ENCODE measurements around the gene PGLYRP2.

PGLYRP2 gene

DNA sequence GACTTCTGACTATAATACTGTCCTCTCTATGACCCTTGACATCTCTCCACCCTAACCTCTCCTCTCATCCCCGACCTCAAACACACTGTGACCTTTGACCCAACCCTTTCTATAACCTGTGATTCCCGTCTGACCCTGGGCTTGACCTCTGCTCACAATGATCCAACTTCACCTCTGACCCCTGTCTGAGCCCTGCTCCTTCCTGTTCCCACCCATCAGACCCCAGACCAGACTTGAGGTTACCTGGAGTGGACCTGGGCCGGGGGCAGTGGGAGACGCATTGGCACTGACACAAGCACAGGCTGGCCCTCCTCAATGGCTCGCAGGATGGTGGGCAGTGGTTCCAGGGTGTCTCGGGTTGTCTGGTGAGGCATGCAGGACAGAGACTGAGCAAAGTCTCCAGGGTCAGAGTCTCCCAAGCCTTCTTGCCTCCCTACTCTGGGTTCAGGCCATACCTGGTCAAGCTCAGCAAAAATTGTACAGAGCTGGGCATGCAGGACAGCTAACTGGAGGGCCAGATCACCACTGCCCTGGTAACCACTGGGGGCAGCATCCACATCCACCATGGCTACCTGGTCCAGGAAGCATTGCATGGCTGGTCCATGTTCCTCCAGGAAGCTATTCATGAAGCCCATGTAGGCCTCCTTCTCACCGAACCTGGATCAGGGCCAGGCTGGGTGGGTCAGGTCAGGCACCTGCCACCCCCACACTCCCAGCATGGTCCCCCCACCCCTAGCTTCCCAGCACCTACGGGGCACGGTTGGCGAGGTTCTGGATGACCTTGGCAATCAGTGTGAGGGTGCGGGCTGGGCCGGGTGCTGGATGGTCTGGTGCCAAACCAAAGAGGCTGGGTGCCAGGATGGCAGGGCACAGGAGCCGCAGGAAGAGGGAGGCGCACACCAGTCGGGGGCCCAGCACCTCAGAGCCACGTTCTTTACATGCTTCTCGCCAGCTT, 25.1 kb downstream of the PGLYRP2 start:
- no peak for DNase-seq

- DNase-seq = no peak
These were observed 26.2 kb downstream of the PGLYRP2 start for GRCh38 chr19:15453091-15453578.

DNA sequence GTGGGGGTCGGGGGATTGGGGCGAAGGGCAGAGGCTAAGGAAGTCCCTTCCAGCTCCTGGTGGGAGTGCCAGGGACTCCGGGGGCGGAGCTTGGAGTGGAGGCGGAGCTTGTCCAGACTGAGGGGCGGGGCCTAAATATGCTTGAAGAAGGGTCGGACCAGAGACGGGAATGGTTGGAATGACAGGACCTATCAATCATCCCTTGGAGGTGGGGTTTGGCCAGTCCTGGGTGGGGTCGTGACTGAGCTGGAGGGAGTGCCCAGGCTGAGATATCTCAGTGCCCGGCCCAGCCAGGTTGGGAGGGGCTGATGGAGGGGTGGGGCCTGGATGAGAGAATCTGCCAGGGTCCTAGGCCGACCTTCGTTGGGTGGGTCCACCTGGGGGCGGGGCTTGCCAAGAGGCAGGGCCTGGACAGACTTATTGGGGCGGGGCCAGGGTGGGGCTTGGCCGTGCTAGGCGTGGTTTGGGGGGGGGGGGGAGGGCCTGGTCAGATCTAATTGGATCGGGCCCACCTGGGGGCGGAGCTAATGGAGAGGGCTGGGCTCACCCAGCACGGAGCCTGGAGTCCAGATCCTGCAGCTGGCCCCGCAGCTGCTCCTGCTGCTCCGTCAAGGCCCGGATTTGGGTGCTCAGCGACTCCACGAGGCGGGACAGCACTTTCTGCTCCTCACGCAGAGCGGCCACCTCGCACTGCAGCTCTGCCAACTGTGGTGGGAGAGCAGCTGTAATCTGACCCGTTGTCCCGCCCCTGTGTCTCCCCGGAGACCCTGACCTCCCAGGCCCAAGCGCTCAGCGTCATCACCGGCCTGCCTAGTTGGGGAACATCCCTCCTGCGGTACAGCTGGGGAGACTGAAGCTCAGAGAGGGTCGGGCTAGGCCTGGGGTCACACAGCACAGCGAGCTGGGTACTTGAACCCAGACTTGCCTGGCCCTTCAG, 26.9 kb downstream of the PGLYRP2 start:
- no peak for DNase-seq

GRCh38 chr19:15450528-15450890, 28.8 kb downstream of the PGLYRP2 start:
- DNase-seq = no peak

GRCh38 chr19:15449620-15450527, 29.4 kb downstream of the PGLYRP2 start, which contains the start of gene WIZ:
WIZ (minus strand) TSS chr19:15449956; CDS start chr19:15448307, 1,649 bp downstream.
- peak; percentile 72 to 89 (median 78) for DNase-seq

DNA sequence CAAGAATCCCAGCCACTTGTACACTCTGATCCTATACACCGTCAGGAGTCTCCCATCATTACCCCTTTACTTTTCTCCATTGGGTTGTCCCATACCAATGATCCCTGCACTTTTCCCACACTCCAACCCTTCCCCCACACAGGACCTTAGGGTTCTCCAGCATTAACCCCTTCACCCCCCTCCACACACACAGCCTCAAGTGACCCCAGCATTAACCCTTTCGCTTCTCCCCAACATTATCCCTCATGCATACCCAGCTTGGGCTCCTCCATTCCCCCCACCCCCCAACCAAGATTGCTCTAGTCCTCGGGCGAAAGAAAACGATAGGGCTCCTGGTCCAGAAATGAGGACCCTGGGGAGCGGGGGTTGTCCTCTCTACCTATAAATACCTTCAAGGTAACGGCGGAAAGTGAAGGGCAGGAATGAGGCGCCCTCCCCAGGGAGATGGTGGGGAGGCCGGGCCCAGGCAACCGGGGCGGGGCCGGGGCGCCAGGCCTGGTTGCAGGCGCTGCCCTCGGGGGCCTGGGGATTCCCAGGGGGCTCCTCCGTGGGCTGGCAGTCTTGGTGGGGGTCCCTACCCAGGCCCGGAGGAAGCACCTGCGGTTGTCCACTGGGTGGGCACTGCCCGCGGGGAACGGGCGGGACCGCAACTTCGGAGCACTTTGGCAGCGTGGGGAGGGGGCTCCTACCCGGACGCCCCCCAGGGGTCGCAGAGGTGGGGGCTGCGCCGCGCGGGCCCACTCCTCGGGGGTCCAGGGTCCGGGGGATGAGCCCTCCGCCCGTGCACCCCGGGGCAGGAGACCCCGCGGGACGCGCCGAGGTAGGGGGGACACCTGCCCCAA, 30.3 kb downstream of the PGLYRP2 start:
- no peak for DNase-seq

- DNase-seq = no peak
These were observed 31.1 kb downstream of the PGLYRP2 start for GRCh38 chr19:15448044-15448777.

GRCh38 chr19:15447057-15447456, 32.2 kb downstream of the PGLYRP2 start:
- DNase-seq = no peak

DNA sequence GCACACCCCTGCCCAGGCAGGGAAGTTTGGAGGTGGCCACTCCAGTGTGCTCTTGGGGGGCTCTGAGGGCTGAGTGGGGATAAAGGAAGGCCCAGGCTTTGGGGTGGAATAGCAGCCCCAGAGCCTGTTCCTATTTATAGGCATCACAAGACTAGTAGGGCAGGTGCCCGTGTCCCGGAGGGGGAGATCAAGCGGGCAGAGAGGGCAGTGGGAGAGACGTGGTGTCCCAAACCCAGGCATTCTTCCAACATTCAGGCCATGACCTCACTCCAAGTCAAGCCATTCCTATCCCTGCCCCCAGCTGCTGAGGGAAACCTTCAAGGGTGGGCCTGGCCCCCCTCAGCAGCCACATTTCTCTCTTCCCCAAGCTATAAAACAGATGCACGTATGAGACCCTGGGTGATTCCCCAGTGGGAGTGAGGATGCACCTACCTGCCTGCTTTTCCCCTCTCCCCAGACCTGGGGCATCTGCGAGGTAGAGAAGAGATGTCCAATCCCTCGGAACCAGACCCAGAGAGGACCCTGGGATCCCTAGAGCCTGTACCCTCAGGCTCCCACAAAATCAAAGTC, 33.4 kb downstream of the PGLYRP2 start:
- DNase-seq = no peak

DNA sequence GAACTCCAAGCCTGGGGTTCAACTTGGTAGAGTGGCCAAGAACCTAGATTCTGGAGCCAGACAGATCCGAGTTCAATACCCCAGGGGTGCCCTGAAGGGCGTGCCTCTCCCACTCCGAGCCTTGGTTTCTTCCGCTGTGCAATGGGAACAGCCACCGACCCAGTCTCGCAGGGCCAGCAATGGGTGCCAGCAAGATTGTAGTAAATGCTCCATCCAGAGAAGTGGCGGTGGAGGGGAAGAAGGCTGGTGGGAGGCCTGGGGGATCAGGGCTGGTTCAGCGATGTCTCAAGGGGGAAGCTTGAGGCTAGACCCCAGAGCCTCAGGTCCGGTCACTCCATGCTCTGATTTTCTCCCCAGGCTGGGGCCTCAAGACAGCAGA, 34.1 kb downstream of the PGLYRP2 start:
- no peak for DNase-seq

DNA sequence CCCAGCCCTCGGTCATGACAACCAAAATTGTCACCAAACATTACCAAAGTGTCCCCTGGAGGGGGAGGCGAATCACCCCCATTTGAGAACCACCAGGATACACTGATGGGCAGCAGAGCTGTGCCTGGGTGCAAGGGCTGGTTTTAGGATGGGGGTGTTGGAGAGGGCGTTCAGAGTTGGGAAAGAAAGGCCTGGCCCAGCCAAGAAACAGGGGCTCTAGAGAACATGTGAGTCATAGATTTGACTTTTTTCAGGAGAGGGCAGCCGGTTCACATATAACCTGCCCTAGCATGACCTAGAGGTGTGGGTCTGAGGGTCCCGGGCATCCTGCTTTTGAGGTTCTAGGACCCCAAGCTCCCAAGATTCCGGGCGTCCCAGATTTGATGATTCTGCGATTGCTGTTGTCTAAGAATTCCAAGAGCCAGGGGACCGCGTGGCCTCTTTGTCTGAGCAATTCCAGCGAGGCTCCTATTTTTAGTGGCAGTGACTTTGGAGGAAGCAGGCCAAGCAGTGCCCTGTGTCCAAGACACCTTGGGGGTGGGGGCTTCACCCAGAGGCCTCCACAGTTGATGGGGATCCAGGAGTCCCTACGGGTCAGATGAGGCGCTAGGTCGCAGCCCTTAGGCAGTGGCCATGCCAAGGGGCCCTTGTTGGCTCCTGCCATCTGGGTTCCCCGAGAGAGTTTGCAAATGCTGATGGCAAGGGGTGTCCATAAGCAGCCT, 34.6 kb downstream of the PGLYRP2 start:
- no peak for DNase-seq

DNA sequence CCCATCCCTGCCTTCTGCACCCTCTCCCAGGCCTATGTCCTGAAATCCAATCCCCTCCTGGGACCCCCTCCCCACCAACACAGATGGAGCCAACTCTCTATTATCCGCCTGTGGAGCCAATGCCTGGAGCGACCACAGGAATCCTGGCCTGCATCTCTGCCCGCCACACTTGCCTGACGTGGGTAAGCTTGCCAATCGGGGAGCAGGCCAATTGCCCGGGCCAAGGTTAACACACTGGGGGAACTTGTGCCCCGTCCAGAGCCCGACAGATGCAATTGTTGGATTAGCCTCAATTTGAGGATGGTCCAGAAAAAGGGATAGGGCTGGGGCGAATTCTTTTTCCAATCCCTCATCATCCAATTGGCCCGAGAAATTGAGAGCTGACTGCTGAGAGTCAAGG, 35.5 kb downstream of the PGLYRP2 start:
- no peak for DNase-seq

- DNase-seq = no peak
These were observed 36.0 kb downstream of the PGLYRP2 start for GRCh38 chr19:15443325-15443724.

GRCh38 chr19:15442142-15442920, 37.0 kb downstream of the PGLYRP2 start:
- DNase-seq = no peak

- no peak for DNase-seq
These were observed 38.0 kb downstream of the PGLYRP2 start for GRCh38 chr19:15441317-15441716.

- DNase-seq = no peak
These were observed 39.3 kb downstream of the PGLYRP2 start for GRCh38 chr19:15439821-15440641.

DNA sequence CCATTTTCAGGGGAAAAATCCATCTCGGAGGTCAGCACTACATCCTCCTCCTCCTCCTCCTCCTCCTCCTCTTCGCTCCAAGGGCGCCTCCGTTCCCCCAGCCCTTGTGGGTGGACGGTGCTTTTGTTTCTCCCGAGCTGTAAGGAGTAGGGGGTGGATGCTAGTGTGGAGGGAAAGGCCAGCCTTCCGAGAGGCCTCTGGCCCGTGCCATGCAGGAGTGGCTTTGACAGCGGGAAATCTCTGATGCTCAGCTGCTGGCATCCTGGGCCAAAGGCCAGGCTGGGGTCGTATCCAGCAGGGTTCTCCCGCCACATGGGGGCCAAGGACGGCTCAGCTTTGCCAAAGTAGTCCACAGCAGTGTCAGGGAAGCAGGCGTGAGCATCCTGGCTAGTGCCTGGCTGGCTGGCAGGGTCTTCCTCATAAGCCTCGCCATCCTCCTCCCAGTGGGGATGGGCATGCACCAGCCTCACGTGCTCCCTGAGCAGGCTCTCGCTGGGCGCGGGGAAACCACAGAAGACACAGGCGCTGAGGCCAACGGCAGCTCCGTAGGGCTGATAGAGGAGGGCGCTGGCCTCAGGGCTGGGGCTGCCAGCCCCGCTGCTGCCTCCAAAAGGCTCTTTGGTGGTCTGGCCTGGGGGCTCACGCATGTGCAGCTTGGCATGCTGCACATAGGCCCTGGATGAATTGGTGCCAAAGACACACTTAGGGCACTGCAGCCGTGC, 40.1 kb downstream of the PGLYRP2 start:
- DNase-seq = no peak
